ENCODE measurements around the gene MS4A18.

The MS4A18 gene

GRCh38 chr11:60768202-60768601 is 43.7 kb downstream of the MS4A18 start:
- DNase-seq, result no peak

GRCh38 chr11:60769273-60769672 is 44.8 kb downstream of the MS4A18 start:
- DNase-seq, result no peak

GRCh38 chr11:60769811-60770210 is 45.3 kb downstream of the MS4A18 start:
- no peak for DNase-seq

- no peak for DNase-seq
Measured at GRCh38 chr11:60771146-60771545, 46.6 kb downstream of the MS4A18 start.

- no peak for DNase-seq
Measured at GRCh38 chr11:60771879-60772525, 47.5 kb downstream of the MS4A18 start.

GRCh38 chr11:60772666-60773065 is 48.1 kb downstream of the MS4A18 start:
- no peak for DNase-seq

- DNase-seq, result no peak
Measured at GRCh38 chr11:60774726-60775125, 50.2 kb downstream of the MS4A18 start.

DNA sequence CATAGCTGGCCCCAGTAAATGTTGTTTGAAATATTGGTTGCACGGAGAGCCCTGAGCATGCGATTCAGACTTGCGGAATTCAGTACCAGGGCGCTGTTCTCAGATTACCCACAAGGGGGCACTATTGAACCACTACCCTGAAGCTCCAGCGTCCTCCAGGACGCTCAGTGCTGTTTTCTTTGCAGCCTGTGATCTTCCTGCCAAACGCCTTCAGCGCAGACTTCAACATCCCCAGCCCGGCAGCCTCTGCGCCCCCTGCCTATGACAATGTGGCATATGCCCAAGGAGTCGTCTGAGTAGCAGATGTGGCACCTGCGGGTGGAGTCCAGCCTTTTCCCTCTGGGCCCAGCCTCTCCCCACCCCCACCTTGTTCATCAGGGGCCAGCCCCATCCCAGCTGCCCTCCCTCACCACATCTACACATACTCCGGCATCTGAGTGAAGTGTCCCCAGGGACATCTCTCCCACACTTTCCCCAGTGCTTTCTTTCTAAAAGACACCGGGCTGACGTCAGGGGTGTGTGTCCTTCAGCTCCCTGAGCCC is 51.0 kb downstream of the MS4A18 start:
- peak; percentile 82 to 93 for DNase-seq

- no peak for DNase-seq
Measured at GRCh38 chr11:60776167-60776566, 51.6 kb downstream of the MS4A18 start.

- no peak for DNase-seq
Measured at GRCh38 chr11:60777106-60777505, 52.6 kb downstream of the MS4A18 start.

DNA sequence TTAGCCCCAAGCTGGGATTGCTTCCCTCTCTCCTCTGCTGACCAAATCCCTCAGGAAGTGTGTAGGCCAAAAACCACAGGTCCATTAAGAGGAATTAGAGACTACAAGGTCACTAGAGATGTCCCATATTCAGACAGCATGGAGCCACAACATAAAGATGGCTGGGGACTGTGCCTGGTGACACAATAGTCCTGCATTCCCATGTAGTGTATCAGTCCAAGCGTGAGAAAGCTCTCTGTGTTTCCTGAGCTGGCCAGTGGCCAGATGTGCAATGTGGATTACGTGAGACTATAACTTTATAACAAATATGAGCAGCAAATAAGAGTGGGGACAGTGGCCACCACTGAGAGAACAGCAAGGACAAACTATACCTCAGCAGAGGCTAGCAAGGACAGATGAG is 53.1 kb downstream of the MS4A18 start:
- no peak for DNase-seq

DNA sequence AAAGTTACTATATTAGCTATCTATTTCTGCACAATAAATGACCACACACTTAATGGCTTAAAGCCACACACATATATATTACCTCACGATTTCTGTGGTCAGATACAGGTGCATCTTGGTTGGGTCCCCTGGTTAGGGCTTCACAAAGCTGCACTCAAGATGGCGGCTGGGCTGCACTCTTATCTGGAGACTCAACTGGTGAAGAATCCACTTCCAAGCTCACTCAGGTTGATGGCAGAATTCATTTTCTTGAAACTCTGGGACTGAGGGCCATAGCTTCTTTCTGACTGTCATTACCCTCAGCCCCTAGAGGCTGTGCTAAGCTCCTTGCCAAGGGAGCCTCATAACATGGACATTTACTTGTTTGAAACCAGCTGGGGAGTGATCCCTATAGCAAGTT is 55.5 kb downstream of the MS4A18 start:
- DNase-seq, result no peak

GRCh38 chr11:60780774-60781173 is 56.3 kb downstream of the MS4A18 start:
- no peak for DNase-seq

GRCh38 chr11:60781286-60781980 is 56.9 kb downstream of the MS4A18 start:
- DNase-seq, result no peak

DNA sequence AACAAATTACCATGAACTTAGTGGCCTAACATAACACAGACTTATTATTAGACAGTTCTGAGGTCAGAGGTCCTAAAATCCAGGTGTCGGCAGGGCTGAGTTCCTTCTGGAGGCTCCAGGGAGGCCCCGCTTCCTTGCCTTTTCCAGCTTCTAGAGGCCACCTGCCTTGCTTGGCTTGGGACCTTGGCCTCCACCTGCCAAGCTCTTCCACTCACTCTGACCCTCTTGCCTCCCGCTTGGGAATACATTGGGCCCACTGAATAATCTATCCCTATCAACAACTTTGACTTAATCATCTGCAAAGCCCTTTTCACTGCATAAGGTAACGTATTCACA is 57.4 kb downstream of the MS4A18 start:
- DNase-seq, result no peak

DNA sequence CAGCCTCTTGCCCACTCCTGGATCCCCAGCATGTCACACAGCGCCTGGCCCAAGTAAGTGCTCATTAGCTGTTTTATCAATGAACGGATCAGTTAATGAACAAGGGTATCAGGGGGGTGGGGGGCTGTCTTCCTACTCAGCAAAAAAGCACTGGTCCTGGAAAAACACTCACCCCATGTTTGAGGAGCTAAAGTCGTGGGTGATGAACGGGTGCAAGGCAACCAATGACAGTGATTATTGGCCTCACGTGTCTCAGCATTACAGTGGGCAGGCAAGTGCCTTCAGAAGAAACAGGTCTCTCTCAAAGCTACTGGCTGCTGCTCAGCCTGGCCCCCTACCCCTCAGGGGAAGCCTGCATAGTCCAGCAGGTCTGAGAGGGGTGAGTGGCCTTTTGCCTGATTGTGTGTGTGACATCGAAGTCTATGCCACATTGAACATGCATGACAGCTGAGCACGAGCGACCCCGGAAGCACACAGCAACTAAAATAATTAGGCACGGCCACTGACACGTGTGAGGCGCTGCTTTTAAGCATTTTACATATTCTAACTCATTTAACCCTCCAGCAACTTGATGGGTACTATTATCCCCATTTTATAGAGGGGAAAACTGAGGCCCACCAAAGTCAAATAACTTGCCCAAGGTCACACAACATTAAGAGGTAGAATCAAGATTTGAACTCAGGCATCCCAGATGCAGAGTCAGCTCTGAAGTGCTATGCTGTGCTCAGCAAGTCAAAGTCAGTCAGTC is 58.0 kb downstream of the MS4A18 start:
- no peak for DNase-seq

- DNase-seq, result no peak
Measured at GRCh38 chr11:60783141-60783484, 58.6 kb downstream of the MS4A18 start.

- no peak for DNase-seq
Measured at GRCh38 chr11:60783911-60784310, 59.4 kb downstream of the MS4A18 start.

GRCh38 chr11:60785136-60785535 is 60.6 kb downstream of the MS4A18 start, which contains the start of gene MS4A10:
MS4A10 (plus strand) TSS chr11:60785333; CDS start chr11:60790336, 5,003 bp downstream.
- no peak for DNase-seq

GRCh38 chr11:60785806-60786361 is 61.4 kb downstream of the MS4A18 start:
- DNase-seq, result no peak

- peak in 1 of 2 experiments; percentile 60 for DNase-seq
Measured at GRCh38 chr11:60786811-60787567, 62.5 kb downstream of the MS4A18 start.

DNA sequence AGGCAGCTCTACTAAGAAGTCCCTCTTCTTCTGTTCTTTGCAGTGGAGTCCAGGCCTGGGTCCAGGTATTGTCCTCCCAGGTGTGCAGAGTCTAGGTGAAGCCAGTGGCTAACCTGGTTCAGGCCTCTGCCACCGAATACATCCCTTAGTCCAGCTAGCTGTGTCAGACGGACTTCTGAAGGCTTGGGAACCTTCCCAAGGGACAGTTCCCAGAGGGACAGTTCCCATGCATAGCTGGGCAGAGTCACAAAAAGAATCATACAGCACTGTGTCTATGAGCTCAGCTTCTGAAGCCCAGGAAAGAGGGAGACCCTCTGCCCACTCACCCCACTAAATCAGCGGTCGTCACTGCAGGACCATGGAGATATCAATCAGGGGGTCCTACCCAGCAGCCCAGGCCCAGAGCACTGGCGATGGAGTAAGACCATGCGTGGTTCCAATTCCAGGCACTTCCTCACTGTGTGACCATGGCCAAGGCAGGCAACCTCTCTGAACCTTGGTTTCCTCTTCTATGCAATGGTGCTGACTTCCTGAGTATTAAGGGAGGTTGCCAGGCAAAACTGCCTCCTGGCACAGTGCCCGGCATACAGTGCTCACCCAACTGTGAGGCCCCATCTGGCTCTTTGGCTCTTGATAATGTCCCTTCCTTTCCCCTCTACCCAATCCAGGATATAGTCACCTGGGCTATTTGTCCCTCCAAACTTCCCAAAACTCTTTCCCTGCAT is 64.0 kb downstream of the MS4A18 start:
- peak; percentile 86 to 95 for DNase-seq

Measured in NCI-H446 (cell line).